SU-DHL-6 (cell line): ENCODE data around the gene ANO6.

Source experiments
- EZH2phosphoT487 ChIP-seq: fragments of 200-600 bp; sonication (generic), shearing (Covaris generic); conservative IDR thresholded peaks from 2 replicates; pipeline ENCODE4 v1.6.1; 2018; ENCODE audit warnings: mild to moderate bottlenecking, antibody characterized with exemption, low read length, moderate library complexity, mixed read lengths
- TF ChIP-seq, protein P1 (sequence below): fragments of 200-600 bp; sonication (generic); IDR thresholded peaks from one replicate; pipeline ENCODE4 v1.5.1; 2017; ENCODE audit warnings: antibody characterized with exemption, mild to moderate bottlenecking, low read length, moderate library complexity; ENCODE audit not compliant: insufficient read depth, poor library complexity, severe bottlenecking

DNA sequence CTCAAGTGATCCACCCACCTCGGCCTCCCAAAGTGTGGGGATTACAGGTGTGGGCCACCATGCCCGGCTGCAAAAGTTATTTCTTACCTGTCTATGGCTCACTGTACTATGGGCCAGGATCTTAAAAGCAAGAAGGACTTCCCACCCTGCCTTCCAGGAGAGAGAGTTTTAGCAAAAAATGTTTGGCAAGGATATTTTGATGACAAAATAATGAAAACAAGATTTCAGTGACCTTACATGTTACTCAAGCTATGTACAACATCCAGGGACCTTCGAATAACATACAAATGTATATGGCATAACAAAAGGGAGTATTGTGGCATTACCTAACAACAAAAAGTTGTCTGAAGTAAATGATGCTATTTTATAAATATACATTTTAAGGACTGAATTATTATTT, 55.1 kb downstream of the ANO6 start:
- TF ChIP-seq EZH2phosphoT487, result no peak
- TF ChIP-seq, protein P1, sequence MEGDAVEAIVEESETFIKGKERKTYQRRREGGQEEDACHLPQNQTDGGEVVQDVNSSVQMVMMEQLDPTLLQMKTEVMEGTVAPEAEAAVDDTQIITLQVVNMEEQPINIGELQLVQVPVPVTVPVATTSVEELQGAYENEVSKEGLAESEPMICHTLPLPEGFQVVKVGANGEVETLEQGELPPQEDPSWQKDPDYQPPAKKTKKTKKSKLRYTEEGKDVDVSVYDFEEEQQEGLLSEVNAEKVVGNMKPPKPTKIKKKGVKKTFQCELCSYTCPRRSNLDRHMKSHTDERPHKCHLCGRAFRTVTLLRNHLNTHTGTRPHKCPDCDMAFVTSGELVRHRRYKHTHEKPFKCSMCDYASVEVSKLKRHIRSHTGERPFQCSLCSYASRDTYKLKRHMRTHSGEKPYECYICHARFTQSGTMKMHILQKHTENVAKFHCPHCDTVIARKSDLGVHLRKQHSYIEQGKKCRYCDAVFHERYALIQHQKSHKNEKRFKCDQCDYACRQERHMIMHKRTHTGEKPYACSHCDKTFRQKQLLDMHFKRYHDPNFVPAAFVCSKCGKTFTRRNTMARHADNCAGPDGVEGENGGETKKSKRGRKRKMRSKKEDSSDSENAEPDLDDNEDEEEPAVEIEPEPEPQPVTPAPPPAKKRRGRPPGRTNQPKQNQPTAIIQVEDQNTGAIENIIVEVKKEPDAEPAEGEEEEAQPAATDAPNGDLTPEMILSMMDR, result no peak
